Measurements from ENCODE around the gene STK33.

Gene STK33

GRCh38 chr11:8352876-8353505 is 241.0 kb downstream of the STK33 start:
- no peak overlapping the region for H3K27ac ChIP-seq (ENCODE audit: insufficient read depth, low read length, poor library complexity, severe bottlenecking)
- no peaks in the 10 kb centered on the region for H3K9me3 ChIP-seq (ENCODE audit: control insufficient read depth, low read length)
- H3K4me1 ChIP-seq (ENCODE audit: control insufficient read depth, insufficient read depth, low read length, poor library complexity, severe bottlenecking) = no peaks in the 10 kb centered on the region
- DNase-seq = no peak
- no peaks in the 10 kb centered on the region for H3K36me3 ChIP-seq (ENCODE audit: control insufficient read depth, insufficient read depth, low read length)
- no peak overlapping the region for H3K4me3 ChIP-seq (ENCODE audit: insufficient read depth, low read depth, low read length, poor library complexity, severe bottlenecking)
- no peaks in the 10 kb centered on the region for H3K27me3 ChIP-seq (replicated peaks; ENCODE audit: control insufficient read depth, insufficient read depth, low read length, poor library complexity, severe bottlenecking)

- H3K4me1 ChIP-seq (ENCODE audit: control insufficient read depth, insufficient read depth, low read length, poor library complexity, severe bottlenecking) = no peaks in the 10 kb centered on the region
- no peak overlapping the region for H3K27ac ChIP-seq (ENCODE audit: insufficient read depth, low read length, poor library complexity, severe bottlenecking)
- H3K9me3 ChIP-seq (ENCODE audit: control insufficient read depth, low read length) = no peaks in the 10 kb centered on the region
- H3K27me3 ChIP-seq (replicated peaks; ENCODE audit: control insufficient read depth, insufficient read depth, low read length, poor library complexity, severe bottlenecking) = no peaks in the 10 kb centered on the region
- H3K4me3 ChIP-seq (ENCODE audit: insufficient read depth, low read depth, low read length, poor library complexity, severe bottlenecking) = no peak overlapping the region
- no peaks in the 10 kb centered on the region for H3K36me3 ChIP-seq (ENCODE audit: control insufficient read depth, insufficient read depth, low read length)
- DNase-seq = no peak
These were observed 241.7 kb downstream of the STK33 start for GRCh38 chr11:8352103-8352875.

DNA sequence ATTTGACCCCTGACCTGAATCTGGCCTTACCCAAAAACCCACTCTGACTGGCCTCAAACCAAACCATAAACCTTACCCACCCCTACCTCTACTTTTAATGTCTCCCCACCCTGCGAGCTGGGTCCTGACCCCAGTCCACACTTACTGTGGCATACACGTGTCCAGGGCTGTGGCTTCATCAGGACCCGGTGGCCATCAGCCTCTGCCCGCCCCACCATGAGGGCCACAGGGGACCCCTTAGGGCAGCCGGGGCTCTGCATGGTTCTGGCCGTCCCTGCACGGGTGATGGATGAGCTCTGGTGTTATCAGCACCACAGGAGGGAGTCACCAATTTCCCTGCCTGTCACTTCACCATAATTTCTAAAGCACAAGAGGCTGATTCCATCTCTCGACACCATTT is 242.8 kb downstream of the STK33 start:
- H3K4me3 ChIP-seq (ENCODE audit: insufficient read depth, low read depth, low read length, poor library complexity, severe bottlenecking) = no peak overlapping the region
- no peaks in the 10 kb centered on the region for H3K27me3 ChIP-seq (replicated peaks; ENCODE audit: control insufficient read depth, insufficient read depth, low read length, poor library complexity, severe bottlenecking)
- H3K27ac ChIP-seq (ENCODE audit: insufficient read depth, low read length, poor library complexity, severe bottlenecking) = no peak overlapping the region
- DNase-seq = no peak
- no peaks in the 10 kb centered on the region for H3K4me1 ChIP-seq (ENCODE audit: control insufficient read depth, insufficient read depth, low read length, poor library complexity, severe bottlenecking)
- H3K36me3 ChIP-seq (ENCODE audit: control insufficient read depth, insufficient read depth, low read length) = no peaks in the 10 kb centered on the region
- no peaks in the 10 kb centered on the region for H3K9me3 ChIP-seq (ENCODE audit: control insufficient read depth, low read length)

GRCh38 chr11:8347978-8348377 is 246.1 kb downstream of the STK33 start:
- Histone ChIP-seq H3K27me3 (replicated peaks; ENCODE audit: control insufficient read depth, insufficient read depth, low read length, poor library complexity, severe bottlenecking) (no peaks in the 10 kb centered on the region), H3K36me3 (ENCODE audit: control insufficient read depth, insufficient read depth, low read length) (no peaks in the 10 kb centered on the region), H3K4me3 (ENCODE audit: insufficient read depth, low read depth, low read length, poor library complexity, severe bottlenecking) (no peak overlapping the region), H3K27ac (ENCODE audit: insufficient read depth, low read length, poor library complexity, severe bottlenecking) (no peak overlapping the region), H3K9me3 (ENCODE audit: control insufficient read depth, low read length) (no peaks in the 10 kb centered on the region), H3K4me1 (ENCODE audit: control insufficient read depth, insufficient read depth, low read length, poor library complexity, severe bottlenecking) (no peaks in the 10 kb centered on the region)
- no peak for DNase-seq

DNA sequence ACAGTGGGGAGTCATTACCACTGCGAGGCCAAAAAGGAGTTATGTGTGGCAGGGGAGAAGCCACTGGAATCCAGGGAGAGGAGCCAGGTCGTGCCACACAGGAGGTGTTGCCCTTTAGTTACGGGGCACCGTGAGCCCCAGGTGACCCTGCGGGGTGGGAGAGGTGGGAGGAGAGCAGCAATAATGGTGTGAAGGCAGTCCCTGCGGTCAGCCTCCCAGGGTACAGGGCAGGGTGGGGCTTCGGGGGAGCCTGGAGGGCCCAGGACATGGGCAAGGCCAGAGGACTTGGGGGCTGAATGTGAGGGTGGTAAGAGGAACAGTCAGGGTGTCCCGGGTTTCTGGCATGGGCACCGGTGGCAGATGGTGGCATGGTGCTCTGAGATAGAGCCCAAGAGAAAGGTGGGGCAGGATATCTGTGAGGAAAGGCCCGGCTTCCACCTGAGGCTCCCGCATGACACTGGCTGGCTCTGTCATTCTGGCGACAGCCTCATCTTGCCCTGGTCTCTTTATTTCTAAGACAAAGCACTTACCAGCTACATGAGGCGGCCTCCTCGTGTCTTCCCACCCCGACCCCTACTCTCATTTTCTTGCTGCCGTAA is 247.8 kb downstream of the STK33 start:
- no peaks in the 10 kb centered on the region for H3K4me1 ChIP-seq (ENCODE audit: control insufficient read depth, insufficient read depth, low read length, poor library complexity, severe bottlenecking)
- H3K4me3 ChIP-seq (ENCODE audit: insufficient read depth, low read depth, low read length, poor library complexity, severe bottlenecking) = no peak overlapping the region
- H3K27ac ChIP-seq (ENCODE audit: insufficient read depth, low read length, poor library complexity, severe bottlenecking) = no peak overlapping the region
- H3K9me3 ChIP-seq (ENCODE audit: control insufficient read depth, low read length) = no peaks in the 10 kb centered on the region
- no peak for DNase-seq
- no peaks in the 10 kb centered on the region for H3K27me3 ChIP-seq (replicated peaks; ENCODE audit: control insufficient read depth, insufficient read depth, low read length, poor library complexity, severe bottlenecking)
- no peaks in the 10 kb centered on the region for H3K36me3 ChIP-seq (ENCODE audit: control insufficient read depth, insufficient read depth, low read length)

DNA sequence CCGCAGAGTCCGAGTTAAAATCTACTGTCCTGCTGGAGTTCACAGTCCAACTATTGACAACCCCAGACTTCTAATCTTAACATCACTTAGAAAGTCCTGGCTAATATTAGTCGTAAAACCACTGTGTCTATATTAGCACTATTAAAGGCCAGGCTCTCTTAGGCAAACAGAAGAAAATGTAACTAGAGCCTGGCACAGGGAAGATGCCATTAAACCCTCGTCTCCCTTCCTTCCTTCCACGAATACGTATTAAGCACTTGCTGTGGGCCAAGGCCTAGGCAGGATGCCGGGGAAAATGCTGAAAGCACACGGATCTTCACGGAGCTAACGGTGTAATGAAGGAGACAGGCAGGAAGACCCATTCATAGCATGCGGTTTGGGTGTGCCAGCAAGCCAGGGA is 248.8 kb downstream of the STK33 start:
- Histone ChIP-seq H3K27me3 (replicated peaks; ENCODE audit: control insufficient read depth, insufficient read depth, low read length, poor library complexity, severe bottlenecking) (no peaks in the 10 kb centered on the region), H3K27ac (ENCODE audit: insufficient read depth, low read length, poor library complexity, severe bottlenecking) (no peak overlapping the region), H3K4me1 (ENCODE audit: control insufficient read depth, insufficient read depth, low read length, poor library complexity, severe bottlenecking) (no peaks in the 10 kb centered on the region), H3K9me3 (ENCODE audit: control insufficient read depth, low read length) (no peaks in the 10 kb centered on the region), H3K4me3 (ENCODE audit: insufficient read depth, low read depth, low read length, poor library complexity, severe bottlenecking) (no peak overlapping the region), H3K36me3 (ENCODE audit: control insufficient read depth, insufficient read depth, low read length) (no peaks in the 10 kb centered on the region)
- DNase-seq = no peak

GRCh38 chr11:8344346-8344745 is 249.7 kb downstream of the STK33 start:
- no peak for DNase-seq
- H3K4me3 ChIP-seq (ENCODE audit: insufficient read depth, low read depth, low read length, poor library complexity, severe bottlenecking) = no peak overlapping the region
- H3K27ac ChIP-seq (ENCODE audit: insufficient read depth, low read length, poor library complexity, severe bottlenecking) = no peak overlapping the region
- H3K9me3 ChIP-seq (ENCODE audit: control insufficient read depth, low read length) = no peaks in the 10 kb centered on the region
- H3K4me1 ChIP-seq (ENCODE audit: control insufficient read depth, insufficient read depth, low read length, poor library complexity, severe bottlenecking) = no peaks in the 10 kb centered on the region
- no peaks in the 10 kb centered on the region for H3K36me3 ChIP-seq (ENCODE audit: control insufficient read depth, insufficient read depth, low read length)
- H3K27me3 ChIP-seq (replicated peaks; ENCODE audit: control insufficient read depth, insufficient read depth, low read length, poor library complexity, severe bottlenecking) = no peaks in the 10 kb centered on the region

- no peak overlapping the region for H3K27ac ChIP-seq (ENCODE audit: insufficient read depth, low read length, poor library complexity, severe bottlenecking)
- no peaks in the 10 kb centered on the region for H3K9me3 ChIP-seq (ENCODE audit: control insufficient read depth, low read length)
- H3K36me3 ChIP-seq (ENCODE audit: control insufficient read depth, insufficient read depth, low read length) = no peaks in the 10 kb centered on the region
- no peaks in the 10 kb centered on the region for H3K4me1 ChIP-seq (ENCODE audit: control insufficient read depth, insufficient read depth, low read length, poor library complexity, severe bottlenecking)
- H3K4me3 ChIP-seq (ENCODE audit: insufficient read depth, low read depth, low read length, poor library complexity, severe bottlenecking) = no peak overlapping the region
- H3K27me3 ChIP-seq (replicated peaks; ENCODE audit: control insufficient read depth, insufficient read depth, low read length, poor library complexity, severe bottlenecking) = no peaks in the 10 kb centered on the region
- DNase-seq = no peak
These were observed 251.0 kb downstream of the STK33 start for GRCh38 chr11:8342821-8343681.

DNA sequence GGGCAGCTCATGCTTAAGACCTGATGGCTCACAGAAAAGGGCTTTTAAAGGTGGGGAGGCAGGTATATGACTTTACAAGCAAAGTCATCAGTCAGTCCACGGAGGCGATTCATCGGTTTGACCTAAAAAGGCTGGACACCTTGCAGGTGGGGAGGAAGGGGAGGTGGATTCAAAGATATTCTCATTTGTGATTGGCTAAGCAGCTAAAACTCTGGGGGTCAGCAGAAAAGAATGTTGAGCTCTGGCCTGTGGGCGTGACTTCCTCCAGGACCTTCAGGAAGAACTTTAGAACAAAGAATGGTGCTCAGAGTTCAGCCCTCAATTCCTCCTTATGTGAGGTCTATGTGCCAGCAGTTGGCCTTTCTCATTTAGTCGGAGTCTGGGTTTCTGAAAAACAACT is 252.0 kb downstream of the STK33 start:
- no peaks in the 10 kb centered on the region for H3K4me1 ChIP-seq (ENCODE audit: control insufficient read depth, insufficient read depth, low read length, poor library complexity, severe bottlenecking)
- no peak overlapping the region for H3K27ac ChIP-seq (ENCODE audit: insufficient read depth, low read length, poor library complexity, severe bottlenecking)
- DNase-seq = no peak
- H3K27me3 ChIP-seq (replicated peaks; ENCODE audit: control insufficient read depth, insufficient read depth, low read length, poor library complexity, severe bottlenecking) = no peaks in the 10 kb centered on the region
- no peaks in the 10 kb centered on the region for H3K9me3 ChIP-seq (ENCODE audit: control insufficient read depth, low read length)
- no peaks in the 10 kb centered on the region for H3K36me3 ChIP-seq (ENCODE audit: control insufficient read depth, insufficient read depth, low read length)
- no peak overlapping the region for H3K4me3 ChIP-seq (ENCODE audit: insufficient read depth, low read depth, low read length, poor library complexity, severe bottlenecking)
